GM21619 (cell line): Measurements from ENCODE around the gene FGF14.
"Not testable (repeated sequence)": the region's sequence is repeated elsewhere in the genome, so short reads cannot be mapped to it uniquely, and the experiment has no call there.

Experiments used
- ATAC-seq: cut with Tn5 transposase; IDR thresholded peaks from one replicate; pipeline ENCODE4 v1.9.1; 2021; ENCODE audit not compliant: unreplicated experiment

The FGF14 gene

GRCh38 chr13:101892296-101892695, 509.6 kb downstream of the FGF14 start:
- ATAC-seq, result no peak

DNA sequence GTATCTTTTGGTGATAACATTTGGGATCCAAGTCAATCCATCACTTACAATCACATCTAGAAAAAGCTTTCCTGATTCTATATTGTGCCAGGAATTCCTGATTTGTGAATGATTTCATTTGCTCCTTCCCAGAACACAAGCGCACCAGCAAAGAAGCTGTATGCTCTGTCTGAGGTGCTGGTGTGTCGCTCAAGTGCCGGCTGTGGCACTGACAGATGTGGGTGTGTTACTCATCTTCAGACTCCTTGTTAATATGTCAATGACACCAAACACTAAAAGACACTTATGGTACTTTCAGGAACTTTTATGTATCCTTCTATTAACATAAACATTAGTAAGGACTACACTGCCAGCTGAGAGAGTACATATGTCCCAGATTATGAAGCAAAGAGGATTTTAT, 520.3 kb downstream of the FGF14 start:
- ATAC-seq, result no peak

- peak; percentile 81 for ATAC-seq
Observed at GRCh38 chr13:101880581-101880980, 521.3 kb downstream of the FGF14 start.

GRCh38 chr13:101876951-101877350, 524.9 kb downstream of the FGF14 start:
- no peak for ATAC-seq

- no peak for ATAC-seq
Observed at GRCh38 chr13:101875717-101876393, 526.0 kb downstream of the FGF14 start.

GRCh38 chr13:101875091-101875490, 526.8 kb downstream of the FGF14 start:
- no peak for ATAC-seq

- ATAC-seq, result peak; percentile 95
Observed at GRCh38 chr13:101869553-101869952, 532.3 kb downstream of the FGF14 start.

GRCh38 chr13:101868585-101869469, 533.0 kb downstream of the FGF14 start:
- ATAC-seq, result peak; percentile 47

- no peak for ATAC-seq
Observed at GRCh38 chr13:101866889-101867581, 534.8 kb downstream of the FGF14 start.

DNA sequence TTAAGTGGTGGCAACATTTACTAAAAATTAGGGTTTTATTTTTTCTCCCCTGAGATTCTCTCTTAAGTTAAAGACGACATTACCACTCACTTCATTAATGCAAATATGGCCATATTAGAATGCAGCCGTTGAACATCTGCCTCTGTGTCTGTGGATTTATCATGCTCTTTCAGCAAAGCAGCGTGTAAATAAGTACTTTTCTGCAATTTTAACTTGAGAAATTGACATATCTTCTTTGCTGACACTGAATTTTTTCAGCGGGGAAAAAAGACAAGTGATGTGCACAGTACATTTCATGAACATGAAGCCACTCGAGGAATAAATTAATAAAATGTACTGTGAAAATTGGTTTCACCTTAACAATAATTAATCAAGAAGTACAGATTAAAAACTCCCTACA, 543.0 kb downstream of the FGF14 start:
- ATAC-seq, result no peak

DNA sequence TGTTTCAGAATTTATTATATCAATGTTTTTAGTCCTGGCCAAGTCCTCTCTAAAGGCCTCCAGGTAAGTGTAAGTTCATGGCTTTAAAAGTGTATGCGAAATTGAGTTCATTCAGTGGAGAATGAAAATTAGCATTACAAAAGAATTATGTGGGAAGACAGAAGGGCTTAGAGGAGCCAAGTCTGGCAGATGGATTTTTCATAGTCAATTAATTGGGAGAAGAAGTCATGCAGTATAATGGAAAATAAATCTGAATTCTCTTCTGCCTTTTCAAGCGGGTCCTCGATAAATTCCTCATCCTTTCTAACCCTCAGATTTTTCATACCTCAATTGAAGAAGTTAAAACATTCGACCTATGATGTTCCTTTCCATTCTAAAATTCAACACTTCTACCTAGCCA, 555.1 kb downstream of the FGF14 start:
- ATAC-seq, result no peak

- no peak for ATAC-seq
Observed at GRCh38 chr13:101846249-101846648, 555.6 kb downstream of the FGF14 start.

DNA sequence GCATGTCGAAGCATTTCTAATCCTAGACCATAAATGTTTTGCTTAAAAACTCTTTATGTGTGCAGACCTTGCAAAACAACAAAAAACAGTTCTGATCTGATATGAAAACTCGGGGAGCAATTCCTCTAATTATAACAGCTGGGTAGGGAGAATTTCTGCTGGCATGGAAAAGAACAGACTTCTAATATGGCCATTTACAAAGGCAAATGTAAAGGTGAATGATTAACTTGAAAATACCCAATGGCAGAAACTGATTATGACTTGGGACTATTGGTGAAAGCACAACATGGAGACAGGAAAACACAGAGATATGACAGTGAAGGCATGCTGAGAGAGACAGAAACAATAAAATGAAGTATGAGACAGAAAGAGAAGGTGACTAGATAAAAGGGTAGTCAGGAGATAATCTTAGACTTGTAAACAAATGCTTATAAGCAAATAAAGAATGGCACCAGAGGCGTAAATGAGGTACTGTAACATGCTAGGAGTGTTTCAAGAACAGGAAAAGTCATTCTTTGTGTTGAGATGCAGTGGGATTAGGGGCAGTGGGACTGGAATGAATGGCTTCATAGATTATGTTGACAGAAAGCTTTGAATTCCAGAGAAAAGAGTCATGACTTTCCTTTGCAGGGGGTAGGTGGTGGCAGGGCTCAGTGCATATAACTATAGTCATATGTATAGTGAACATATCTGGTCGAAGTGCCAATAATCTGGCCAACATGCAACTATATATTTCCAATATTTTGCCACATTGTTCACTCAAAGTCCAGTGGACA, 556.4 kb downstream of the FGF14 start:
- ATAC-seq, result no peak

- ATAC-seq, result no peak
Observed at GRCh38 chr13:101841698-101842097, 560.1 kb downstream of the FGF14 start.

GRCh38 chr13:101838323-101838722, 563.5 kb downstream of the FGF14 start:
- no peak for ATAC-seq

GRCh38 chr13:101837778-101838177, 564.1 kb downstream of the FGF14 start:
- not testable (repeated sequence) for ATAC-seq

DNA sequence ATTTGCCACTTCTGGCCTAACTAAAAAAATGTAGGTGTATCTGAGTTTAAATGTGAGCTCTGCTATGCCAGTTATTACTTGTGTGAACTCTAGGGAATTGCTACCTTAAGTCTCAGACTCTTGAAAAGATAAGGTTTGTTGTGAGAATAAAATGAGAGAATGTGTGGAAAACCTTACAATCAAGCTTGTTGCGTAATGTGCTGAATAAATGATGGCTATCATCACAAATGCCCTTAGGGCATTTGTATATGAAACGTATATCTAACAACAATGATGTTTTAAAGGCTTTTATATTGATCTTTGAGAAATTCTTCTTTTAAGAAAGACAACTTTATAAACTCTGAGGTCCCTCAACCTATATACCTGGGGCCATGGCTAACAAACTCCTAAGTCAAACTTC, 564.6 kb downstream of the FGF14 start:
- no peak for ATAC-seq

DNA sequence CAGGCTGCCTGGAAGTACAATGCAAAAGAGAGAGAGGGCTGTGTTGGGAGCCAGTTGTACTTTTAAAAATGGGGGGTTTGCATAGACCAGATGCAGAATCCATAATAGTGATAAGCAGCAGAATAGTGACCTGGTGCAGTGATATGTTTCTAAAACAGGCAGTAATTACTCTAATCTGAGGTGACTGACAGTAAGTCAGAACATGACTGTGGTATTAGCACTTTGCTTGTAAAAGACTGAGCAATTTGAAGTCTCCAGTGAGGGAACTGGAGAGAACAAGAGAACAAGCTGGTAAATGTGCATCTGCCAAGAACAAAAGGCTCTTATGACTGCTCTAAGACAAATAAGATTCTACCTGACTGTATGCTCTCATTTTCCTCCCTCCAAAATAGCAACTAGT, 565.9 kb downstream of the FGF14 start:
- no peak for ATAC-seq

GRCh38 chr13:101833671-101834070, 568.2 kb downstream of the FGF14 start:
- ATAC-seq, result no peak

DNA sequence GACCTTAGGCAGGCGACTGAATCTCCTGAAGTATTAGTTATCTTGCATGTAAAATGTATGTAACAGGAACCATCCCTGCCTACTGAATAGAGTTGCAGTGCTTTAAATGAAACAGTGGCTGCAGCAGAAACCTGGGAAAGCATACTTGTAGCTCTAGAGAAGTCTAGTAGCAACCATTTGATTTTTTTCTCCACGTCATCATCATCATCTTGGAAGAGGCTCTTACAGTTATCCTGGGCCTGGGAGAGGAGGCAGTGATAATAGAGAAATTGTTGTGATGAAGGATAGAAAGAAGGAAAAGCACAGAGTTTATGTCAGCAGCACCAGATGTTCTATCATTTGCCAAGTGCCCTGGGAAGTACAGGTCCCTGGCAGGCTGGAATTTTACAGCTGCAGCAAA, 571.8 kb downstream of the FGF14 start:
- ATAC-seq, result no peak

- ATAC-seq, result no peak
Observed at GRCh38 chr13:101829484-101829883, 572.4 kb downstream of the FGF14 start.
